GM15510 (cell line): ENCODE measurements around the gene AUNIP.

Source experiments
- POLR2A ChIP-seq: IDR thresholded peaks from 3 replicates; pipeline ENCODE4 v1.6.1; 2011; ENCODE audit warnings: borderline replicate concordance; ENCODE audit not compliant: insufficient read length; ENCODE audit errors: extremely low read depth

The AUNIP gene

DNA sequence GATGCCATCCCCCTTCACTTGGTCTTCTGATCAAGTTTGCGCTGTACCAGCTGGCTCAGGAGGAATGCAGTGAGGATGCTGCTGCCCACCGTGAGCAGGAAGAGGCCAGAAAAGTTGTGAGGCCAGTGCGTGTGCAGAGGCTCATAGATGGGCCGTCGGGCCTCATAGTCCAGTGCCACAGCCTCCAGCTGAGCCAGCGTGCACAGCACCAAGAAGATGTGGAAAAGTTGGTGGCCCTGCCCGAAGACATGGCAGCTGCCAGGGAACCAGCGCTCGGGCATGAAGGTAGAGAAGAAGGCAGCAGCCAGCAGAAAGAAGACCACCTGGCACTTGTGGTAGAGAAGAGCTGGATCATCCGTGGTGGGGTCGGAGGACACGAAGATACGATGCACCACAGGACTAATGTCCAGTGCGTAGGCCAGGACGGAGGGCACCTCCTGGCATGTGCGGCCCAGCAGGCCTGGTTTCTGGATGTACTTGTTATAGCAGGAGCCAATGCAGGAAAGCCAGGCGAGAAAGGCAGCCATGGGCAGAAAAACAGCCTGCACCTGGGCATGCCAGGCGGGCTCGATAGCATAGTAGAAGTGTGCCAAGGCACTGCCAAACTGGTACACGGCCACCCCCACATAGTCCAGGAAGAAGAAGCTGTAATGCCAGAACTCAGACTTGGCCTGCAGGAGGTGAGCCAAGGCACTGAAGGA, 3.7 kb upstream of the AUNIP start:
- TF ChIP-seq POLR2A = no peak

DNA sequence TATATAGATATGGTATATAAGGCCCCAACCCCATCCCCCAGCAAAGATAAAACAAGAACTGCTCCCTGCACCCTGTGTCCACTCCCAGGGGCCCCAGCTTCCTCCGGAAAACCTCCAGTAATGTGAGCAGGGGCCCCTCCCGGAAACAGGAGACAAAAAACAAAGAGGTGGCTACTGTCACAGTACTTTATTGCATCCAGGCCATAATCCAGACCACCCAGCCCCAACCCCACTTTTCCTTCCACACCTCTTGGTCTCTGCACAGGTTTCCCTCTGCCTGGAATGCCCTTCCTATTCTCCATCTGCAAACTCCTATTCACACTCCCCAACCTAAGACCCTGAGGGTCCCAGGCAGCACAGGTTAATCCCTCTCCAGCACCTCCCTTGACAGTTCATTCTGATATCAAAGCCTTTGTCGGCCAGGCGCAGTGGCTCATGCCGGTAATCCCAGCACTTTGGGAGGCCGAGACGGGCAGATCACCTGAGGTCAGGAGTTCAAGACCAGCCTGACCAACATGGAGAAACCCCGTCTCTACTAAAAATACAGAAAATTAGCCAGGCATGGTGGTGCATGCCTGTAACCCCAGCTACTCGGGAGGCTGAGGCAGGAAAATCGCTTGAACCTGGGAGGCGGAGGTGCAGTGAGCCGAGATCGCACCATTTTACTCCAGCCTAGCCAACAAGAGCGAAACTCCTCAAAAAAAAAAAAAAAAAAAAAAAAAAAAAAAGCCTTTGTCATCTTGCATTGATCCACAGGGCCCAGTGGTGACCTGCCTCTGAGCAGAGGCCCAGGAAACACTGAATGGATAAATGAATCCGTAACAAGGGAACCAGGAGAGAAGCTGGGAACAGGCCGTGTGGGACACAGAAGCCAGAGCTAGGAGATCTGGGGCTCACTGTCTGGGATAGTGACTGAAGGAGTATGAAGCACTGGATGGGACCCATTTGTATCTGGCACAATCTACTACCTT, 2.3 kb upstream of the AUNIP start:
- no peak for TF ChIP-seq POLR2A

DNA sequence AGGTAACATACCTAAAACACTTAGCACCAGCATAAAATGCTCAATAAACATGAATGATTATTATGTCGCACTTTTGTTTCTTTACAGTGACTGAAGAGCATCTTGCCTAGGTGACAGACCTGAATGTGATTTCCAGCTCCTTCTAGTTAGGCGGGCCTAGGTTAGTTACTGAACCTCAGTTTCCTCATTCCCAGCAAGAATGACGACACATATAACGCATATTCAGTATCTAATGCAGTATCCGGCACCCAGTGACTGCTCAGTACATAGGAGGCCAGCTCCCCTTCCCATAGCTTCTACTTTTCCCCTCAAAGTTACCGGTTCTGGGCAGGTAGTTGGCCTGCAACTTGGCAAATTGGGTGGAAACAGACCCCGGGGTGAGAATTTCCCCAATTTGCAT, 763 bp downstream of the AUNIP start:
- no peak for TF ChIP-seq POLR2A

DNA sequence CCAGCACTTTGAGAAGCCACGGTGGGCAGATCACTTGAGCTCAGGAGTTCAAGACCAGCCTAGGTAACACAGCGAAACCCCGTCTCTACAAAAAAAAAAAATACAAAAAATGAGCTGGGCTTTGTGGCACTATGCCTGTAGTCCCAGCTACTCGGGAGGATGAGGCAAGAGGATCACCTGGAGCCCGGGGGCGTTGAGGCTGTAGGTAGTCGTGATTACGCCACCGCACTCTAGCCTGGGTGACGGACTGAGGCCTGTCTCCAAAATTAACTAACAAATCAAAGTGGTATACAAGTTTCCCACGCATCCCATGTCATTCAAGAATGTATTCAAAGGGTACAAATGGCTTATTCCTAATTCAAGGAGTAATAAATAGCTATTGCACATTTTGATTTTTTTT, 2.4 kb downstream of the AUNIP start:
- TF ChIP-seq POLR2A = no peak

DNA sequence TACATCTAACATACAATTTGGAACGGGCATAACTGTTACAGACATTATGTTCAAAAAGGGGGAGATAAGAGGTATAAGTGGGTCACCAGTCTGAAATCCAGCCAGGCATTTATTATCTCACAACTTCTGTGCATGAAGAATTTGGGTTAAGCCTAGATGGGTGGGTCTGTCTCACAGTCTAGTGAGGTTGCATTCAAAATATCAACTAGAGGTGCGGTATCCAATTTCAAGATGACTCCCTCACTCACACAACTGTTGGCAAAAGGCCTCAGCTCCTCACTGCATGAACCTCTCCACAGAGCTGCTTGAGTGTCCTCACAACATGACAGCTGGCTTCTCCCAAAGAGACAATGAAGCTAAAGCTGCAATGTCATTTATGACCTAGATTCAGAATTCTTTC, 4.7 kb downstream of the AUNIP start:
- TF ChIP-seq POLR2A = no peak

DNA sequence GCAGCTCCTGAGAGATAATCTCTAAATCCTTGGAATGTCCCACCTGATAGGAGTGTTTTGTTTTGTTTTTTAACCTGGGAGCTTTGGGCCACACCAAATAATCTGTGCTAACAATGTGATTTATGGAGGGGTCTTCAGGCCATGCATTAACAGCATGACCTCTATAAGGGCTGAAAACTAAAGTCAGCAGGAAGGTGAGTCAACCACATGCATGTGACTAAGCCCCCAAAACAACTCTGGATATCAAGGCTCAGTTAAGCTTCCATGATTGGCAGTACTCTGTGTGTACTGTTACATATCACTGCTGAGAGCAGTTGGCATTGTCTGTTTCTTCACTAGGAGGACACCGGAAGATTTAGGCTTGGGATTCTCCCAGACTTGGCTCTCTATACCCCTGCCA, 10.7 kb downstream of the AUNIP start:
- no peak for TF ChIP-seq POLR2A

DNA sequence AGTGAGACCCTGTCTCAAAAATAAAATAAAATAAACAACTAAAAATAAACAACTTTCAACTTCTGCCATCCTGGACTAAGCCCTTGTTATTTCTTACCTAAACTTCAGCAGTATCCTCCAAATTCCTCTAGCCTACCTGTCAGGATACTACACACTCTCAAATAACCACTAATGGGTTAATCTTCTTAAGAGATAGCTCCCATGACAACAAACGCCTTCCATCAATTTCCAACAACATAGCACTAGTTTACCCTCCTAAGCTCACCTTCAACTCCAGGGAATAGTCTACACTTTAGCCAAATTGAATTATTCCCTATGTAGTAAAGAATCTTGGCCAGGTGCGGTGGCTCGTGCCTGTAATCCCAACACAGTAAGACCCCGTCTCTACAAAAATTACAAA, 11.3 kb downstream of the AUNIP start:
- no peak for TF ChIP-seq POLR2A

DNA sequence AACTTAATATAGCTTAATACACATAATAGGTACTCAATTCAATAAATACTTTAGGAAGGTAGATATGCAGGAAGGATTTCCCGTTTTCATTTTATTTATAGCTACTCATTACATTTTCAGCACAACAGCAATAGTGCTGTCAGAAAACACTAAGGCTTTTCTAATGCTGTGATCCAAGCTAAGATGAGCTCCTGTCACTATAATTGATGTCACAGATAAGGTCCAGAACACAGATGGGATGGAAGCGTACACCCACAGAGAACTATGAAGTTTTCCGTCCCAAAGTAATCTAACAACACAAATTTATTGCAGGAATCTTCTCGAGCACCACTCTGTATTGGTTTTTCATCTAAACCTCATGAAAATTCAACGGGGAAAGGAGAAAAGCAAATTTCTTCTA, 13.6 kb downstream of the AUNIP start:
- no peak for TF ChIP-seq POLR2A

DNA sequence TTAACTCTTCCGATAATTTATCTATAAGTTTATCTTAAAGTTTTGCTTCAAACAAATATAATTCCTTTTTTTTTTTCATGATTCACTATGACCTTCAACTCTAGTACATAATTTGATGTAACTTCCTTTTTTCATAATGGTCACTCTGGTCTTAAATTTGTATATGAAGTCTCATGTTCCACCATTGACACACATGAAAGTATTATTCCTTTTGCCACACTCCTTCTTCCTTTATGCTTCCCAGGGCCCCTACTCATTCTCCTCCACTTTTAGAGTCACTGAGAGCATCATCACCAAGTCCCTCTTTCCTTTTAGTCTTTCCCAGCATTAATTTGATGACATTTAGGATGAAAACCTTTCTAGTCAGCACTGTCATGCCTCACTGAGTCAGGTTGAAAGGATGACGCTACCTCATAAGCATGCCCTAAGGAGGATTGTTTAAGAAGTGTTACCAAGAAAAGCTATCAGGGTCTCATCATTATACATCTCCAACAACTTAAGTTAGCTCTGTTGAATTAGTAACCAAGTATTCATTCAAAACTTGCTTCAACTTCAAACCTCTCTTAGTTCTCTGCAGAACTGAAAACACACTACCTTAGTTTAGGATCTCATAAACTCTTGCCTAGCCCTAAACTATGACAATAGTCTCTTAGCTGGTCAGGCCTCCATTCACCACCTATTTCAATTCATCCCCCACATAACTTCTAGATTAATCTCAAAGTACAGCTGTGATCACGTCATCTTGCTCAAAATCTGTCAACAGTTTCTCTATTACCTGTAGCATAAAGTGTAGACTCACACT, 14.5 kb downstream of the AUNIP start:
- no peak for TF ChIP-seq POLR2A

DNA sequence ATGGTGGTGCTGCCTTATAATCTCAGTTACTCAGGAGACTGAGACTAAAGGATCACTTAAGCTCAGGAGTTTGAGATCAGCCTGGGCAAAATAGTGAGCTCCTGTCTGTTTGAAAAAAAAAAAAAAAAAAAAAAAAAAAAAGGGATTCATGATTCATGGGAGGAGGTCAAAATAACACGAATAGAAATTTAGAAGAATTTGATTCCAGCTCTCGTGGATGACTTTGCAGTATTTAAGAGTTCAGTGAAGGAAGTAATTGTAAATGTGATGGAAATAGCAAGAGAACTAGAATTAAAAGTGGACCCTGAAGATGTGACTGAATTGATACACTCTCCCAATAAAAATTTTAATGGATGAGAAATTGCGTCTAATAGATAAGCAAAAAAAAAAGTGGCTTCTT, 15.8 kb downstream of the AUNIP start:
- TF ChIP-seq POLR2A = no peak

DNA sequence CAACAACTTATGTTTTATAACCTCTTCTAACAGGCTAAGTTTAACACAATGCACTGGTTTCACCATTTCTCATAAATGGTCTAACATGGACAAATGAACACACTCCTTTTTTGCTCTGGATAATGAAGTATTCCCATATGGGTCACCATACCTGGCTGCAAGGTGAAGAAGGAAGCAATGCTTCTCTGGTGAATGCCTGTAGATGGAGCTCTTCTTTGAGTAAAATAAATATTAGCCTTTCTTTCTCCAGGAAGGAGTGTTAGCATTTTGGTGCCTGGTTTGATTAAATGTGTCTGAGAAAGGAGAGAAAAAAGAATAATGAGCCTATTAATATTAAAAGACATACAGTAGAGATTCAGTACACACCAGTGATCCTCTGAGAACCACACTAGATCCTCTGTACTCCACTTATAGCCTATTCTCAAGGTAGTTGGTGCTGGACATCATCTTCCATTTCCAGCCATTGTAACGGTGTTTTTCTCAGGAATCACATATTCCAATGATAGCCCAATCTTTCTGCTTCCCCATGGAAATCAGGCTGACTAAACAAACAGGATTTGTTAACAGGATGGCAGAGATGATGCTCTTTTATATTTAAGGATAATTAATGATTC, 21.9 kb downstream of the AUNIP start:
- no peak for TF ChIP-seq POLR2A

DNA sequence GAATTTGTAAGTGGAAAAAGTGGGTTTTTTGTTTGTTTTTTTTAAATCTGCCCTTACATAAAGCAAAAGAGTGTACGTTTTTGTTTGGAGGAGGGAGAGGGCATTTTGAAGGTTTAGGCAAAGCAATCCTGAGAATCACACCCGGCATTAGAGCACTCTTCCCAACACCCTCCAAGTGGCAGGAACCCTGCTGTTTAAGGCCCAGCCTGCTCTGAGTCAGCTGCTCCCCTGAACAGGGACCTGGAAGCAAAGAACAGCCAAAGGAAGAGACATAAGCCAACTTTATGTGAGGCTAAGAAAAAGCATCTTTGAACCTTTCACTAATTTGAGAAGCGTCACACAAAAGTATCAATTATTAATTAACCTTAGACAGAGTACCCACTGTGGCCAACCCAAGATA, 22.6 kb downstream of the AUNIP start:
- TF ChIP-seq POLR2A = no peak

DNA sequence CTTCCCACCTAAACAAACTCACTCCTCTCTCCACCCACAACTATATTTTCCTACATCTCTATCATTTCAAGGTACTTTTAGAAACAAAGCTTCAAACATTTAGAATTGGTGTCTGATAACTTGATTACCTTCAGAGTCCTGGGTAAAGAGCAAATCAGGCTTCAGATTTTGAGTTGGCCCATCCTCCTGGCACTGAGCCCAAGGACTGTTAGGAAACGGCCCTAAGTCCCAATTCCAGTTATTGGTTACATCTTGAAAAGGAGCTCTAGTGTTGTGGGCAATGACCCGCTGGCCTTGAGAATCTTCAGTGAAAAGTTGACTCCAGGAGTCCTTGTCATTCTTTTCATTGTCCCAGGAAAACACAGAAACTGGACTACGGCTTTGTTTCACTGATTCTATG, 24.4 kb downstream of the AUNIP start:
- no peak for TF ChIP-seq POLR2A

DNA sequence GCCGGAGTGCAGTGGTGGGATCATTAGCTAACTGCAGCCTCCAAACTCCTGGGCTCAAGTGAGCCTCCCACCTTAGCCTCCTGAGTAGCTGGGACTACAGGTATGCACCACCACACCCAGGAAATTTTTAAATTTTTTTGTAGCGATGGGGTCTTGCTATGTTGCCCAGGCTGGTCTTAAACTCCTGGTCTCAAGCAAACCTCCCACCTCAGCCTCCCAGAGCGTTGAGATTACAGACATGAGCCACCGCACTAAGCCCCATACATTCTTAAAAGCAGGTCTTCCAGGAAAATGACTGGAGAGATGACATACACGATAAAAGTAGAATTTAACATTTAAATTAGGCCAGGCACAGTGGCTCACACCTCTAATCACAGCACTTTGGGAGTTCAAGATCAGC, 26.1 kb downstream of the AUNIP start:
- TF ChIP-seq POLR2A = no peak

DNA sequence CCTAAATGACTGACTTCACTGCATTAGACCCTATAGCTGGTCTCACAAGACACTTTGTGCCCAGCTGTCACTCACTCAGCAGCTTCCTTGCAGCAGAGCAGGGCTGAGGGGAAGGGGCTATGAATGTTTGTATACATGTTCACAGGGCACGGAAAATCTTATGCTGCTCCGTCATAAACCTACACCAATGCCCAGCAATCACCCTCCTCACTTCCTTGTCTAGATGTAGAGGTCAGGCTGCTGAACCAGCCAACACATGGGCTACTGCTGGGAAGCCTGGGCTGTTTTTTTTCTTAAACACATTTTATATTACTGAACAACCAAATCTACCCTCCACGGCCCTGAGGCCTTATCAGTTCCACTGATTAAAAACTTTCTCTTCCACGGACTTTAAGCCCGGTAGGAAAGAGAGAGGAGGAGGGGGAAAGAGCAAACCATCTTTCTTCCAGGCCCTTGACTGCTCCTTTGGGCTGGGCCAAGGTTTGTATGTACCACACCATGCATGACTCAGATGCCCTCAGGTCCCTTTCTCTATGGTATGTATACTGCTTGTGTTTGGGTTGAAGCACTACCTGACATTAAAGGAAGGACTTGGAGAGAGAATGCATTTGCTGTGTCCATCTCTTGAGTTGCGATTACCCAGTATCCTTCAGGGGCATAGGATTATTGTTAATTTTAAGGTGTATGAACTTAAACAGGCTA, 26.8 kb downstream of the AUNIP start:
- TF ChIP-seq POLR2A = no peak

DNA sequence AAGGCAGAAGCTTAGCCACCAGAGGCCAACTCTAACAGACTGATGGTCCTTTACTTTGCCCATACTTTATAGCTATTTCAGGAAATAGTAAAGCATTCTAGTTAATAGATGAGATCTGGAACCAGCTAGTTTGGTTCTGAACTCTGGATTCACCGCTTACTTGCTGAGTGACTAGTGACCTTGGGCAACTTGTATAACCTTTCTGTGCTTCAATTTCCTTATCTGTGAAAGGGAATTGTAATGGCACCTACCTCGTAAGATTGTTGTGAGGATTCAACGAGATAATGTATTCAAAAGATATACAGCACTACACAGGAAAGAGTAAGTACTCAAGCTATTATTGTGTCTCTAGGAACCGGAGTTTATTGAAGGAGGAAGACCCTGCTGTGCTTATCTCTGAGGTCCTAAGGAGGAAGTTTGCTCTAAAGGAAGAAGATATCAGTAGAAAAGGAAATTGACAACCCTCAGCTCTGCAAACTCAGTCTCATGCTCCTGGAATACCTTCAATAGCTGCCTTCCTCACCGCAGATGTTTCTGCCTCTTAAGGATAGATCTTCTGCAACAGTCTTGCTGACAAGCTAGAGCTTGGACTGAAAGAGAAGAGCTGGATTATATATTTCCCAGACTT, 27.6 kb downstream of the AUNIP start:
- TF ChIP-seq POLR2A = no peak
